GM23338 (cell line): Measurements from ENCODE around the gene CIAO2A. TPM values are rescaled to one million over a fixed set of nuclear protein-coding genes. Genes with fewer than 3 reads are reported as not detected.

ENCODE experiments used
- CREB1 ChIP-seq: fragments of 250-450 bp; sonication (Bioruptor Pico); IDR thresholded peaks from 2 replicates; pipeline ENCODE4 v1.5.0; 2020; ENCODE audit warnings: low read depth, mild to moderate bottlenecking, moderate library complexity
- CTCF ChIP-seq, 2 experiments: fragments of 200-600 bp in 1 of 2; sonication (generic) in 1 of 2; conservative IDR thresholded peaks; 2 replicates each; pipeline versions ENCODE4 v1.5.1 to v1.6.1; 2016 to 2017; ENCODE audit warnings: antibody characterized with exemption in 2 of 2, low read depth in 2 of 2, mild to moderate bottlenecking in 2 of 2, moderate library complexity in 1 of 2
- NANOG ChIP-seq: IDR thresholded peaks from 2 replicates; pipeline ENCODE4 v1.6.1; 2016; ENCODE audit warnings: antibody characterized with exemption, borderline replicate concordance
- REST ChIP-seq: IDR thresholded peaks from one replicate; pipeline ENCODE4 v1.6.1; 2018; ENCODE audit warnings: antibody characterized with exemption; ENCODE audit not compliant: unreplicated experiment
- polyA plus RNA-seq: library from polyadenylated mRNA; unstranded; fragments of >200 nt; fragmentation: Nextera tagmentation; extraction: Ambion mirVana; gene quantifications from 2 replicates; pipeline ENCODE4 v1.2.1, GENCODE V29; 2016
- small RNA-seq: library from RNA; depleted of rRNA; stranded (forward); fragments of <200 nt; gene quantifications from one replicate; pipeline ENCODE3, GENCODE V24; 2014; ENCODE audit warnings: low replicate concordance
- total RNA-seq: library from RNA; depleted of rRNA; stranded (reverse); fragments of >200 nt; shearing (Covaris generic); gene quantifications from 2 replicates; pipeline ENCODE4 v1.2.3, GENCODE V29; 2014; rRNA removed

The CIAO2A gene
- total and polyA plus RNA-seq, 2 experiments from 2014 or later = 132 to 318 TPM

DNA sequence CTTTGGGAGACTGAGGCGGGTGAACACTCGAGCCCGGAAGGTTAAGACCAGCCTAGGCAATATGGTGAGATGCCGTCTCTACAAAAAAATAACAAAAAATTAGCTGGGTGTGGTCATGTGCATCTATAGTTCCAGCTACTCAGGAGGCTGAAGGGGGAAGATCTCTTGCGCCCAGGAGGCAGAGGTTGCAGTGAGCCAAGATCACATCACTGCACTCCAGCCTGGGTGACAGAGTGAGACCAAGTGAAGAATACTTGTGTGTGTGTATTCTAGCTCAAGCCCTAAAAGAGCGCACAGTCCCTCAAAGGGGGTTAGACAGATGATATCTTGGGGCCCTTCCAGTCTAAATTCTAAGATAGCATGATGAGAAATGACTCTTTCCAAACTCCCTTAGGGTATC is 71.1 kb downstream of the CIAO2A start (continued):
- TF ChIP-seq NANOG = no peak
- no peak for TF ChIP-seq REST
- no peak for TF ChIP-seq CREB1 (CRISPR knock-in tag)
- TF ChIP-seq CTCF (conservative IDR thresholded peaks at IDR 0.05; ENCODE audit: low read depth in 2 of 2) = no peak

Small RNAs within 50 kb of the gene (small RNA-seq; reads per million reads assigned to genes)
- not detected for gene RF00019

Other genes with a start within 250 kb of the CIAO2A start
- 3.1 and 3.9 TPM in 2 replicates for gene DAPK2, start 47.4 kb downstream of the CIAO2A start, total RNA-seq
- 1.6 and 2.2 TPM in 2 replicates for gene DAPK2, start 47.4 kb downstream of the CIAO2A start, polyA plus RNA-seq
- 27.5 and 33.3 TPM in 2 replicates for gene SNX1, start 2.1 kb upstream of the CIAO2A start, total RNA-seq
- gene SNX1, start 2.1 kb upstream of the CIAO2A start, polyA plus RNA-seq = 29.1 and 33.8 TPM in 2 replicates
- 1.9 and 5.7 TPM in 2 replicates for gene SNX22, start 57.9 kb upstream of the CIAO2A start, total RNA-seq
- gene SNX22, start 57.9 kb upstream of the CIAO2A start, polyA plus RNA-seq = 3.7 TPM in 2 replicates
- gene PPIB, start 69.2 kb upstream of the CIAO2A start, total RNA-seq = 372 and 398 TPM in 2 replicates
- gene PPIB, start 69.2 kb upstream of the CIAO2A start, polyA plus RNA-seq = 870 and 887 TPM in 2 replicates